Posterior cingulate gyrus (tissue), 11 donors: ENCODE results near the gene SLC26A4.

Experiments
- DNase-seq, 10 donors: peaks; one replicate each; pipeline versions ENCODE4 v3.0.0 to v3.0.0-alpha.2; 2020 to 2021; ENCODE audit warnings: mixed read lengths in 3 of 10
- intact Hi-C: fragments of 100-400 bp; cut with DNase I; formaldehyde crosslinking; loops from one replicate; pipeline ENCODE4 v1.15.1; 2023

SLC26A4 gene

DNA sequence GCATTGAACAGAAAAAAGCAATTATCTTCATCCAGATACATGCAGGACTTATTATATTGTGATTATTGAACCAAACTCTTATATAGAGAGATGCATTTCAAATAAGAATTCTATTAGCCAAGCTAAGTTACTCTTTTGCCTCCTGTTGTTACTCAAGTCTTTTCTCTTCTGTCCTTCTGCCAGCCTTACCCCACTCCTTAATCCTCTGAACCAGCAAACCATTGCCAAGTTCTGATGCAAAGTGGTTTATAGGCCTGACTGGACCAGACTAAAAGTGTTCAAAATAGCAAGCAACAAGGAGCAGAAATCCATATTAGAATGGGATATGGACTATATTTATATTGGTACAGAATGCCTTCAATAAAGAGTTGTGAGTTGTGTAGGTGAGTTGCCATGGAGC lies 2.2 kb upstream of the SLC26A4 start:
- no peak for DNase-seq
- intact Hi-C loops: no loop called here

DNA sequence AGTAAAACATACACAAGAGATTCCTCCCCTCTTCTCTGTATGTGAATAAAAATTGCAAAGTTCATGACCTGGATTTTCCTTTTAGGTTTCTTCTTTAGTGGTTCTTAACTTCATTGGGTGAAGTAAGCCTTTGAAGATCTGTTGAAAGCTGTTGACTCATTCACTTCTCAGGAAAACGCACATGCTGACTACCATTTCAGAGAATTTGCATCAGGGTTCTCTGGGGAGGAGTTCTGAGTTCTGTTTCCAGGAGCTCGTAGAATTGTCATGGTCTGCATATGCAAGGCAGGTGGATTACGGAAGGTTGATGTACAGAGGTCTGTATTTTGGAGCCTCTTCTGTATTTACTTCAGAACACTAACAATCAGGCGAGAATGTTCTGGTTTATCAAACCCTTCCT lies 962 bp upstream of the SLC26A4 start:
- DNase-seq: no peak
- intact Hi-C loops: no loop called here

DNA sequence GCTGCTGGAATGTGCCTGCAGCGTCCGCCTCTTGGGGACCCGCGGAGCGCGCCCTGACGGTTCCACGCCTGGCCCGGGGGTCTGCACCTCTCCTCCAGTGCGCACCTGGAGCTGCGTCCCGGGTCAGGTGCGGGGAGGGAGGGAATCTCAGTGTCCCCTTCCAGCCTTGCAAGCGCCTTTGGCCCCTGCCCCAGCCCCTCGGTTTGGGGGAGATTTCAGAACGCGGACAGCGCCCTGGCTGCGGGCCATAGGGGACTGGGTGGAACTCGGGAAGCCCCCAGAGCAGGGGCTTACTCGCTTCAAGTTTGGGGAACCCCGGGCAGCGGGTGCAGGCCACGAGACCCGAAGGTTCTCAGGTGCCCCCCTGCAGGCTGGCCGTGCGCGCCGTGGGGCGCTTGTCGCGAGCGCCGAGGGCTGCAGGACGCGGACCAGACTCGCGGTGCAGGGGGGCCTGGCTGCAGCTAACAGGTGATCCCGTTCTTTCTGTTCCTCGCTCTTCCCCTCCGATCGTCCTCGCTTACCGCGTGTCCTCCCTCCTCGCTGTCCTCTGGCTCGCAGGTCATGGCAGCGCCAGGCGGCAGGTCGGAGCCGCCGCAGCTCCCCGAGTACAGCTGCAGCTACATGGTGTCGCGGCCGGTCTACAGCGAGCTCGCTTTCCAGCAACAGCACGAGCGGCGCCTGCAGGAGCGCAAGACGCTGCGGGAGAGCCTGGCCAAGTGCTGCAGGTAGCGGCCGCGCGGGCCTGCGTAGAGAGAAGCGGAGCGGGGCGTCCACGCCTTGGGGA lies 645 bp downstream of the SLC26A4 start:
- intact Hi-C loops: no loop called here
- DNase-seq: peak in 7 of 10 donors; percentile 27 to 94 (median 64)

DNA sequence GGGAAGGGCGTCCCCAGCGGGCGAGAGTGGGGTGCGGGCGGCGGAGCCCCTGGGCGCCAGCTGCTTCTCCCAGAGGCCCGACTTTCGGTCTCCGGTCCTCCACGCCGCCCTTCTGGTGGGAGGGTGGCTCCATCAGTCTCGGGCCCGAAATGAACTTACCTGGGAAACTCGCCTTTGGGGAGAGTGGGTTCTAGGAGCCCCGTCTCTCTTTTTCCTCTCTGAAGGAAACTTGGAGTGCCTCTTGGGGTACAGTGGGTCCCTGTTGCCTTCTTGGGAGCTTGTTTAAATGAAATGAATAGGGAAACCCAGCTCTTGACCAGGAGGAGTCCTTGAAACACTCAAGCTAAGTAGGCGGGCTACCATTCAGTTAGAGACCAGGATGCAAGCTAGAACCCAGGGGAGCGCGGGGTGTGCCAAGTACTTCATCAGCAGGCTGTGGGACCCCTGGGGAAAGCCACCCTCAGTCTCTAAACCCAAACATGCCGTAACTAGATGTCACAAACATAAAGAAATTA lies 1.3 kb downstream of the SLC26A4 start:
- intact Hi-C loops: no loop called here

DNA sequence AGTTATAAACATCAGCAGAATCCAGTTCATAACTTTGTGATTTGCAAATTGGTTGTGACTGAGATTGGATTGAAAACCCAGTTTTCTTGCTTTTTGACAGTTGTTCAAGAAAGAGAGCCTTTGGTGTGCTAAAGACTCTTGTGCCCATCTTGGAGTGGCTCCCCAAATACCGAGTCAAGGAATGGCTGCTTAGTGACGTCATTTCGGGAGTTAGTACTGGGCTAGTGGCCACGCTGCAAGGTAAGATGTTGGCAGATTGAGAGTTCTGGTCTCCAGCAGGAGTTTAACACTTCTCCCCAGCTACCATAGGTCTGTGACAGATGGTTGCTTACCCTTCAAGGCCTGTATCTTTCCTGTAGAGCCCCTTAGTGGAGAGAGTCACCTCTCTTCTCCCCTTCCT lies 2.6 kb downstream of the SLC26A4 start:
- intact Hi-C loops: no loop called here
- DNase-seq: no peak

More for the DNA sequence above, 1.3 kb downstream of the SLC26A4 start:
- DNase-seq: peak in 2 of 10 donors; percentile 26 to 54

DNA sequence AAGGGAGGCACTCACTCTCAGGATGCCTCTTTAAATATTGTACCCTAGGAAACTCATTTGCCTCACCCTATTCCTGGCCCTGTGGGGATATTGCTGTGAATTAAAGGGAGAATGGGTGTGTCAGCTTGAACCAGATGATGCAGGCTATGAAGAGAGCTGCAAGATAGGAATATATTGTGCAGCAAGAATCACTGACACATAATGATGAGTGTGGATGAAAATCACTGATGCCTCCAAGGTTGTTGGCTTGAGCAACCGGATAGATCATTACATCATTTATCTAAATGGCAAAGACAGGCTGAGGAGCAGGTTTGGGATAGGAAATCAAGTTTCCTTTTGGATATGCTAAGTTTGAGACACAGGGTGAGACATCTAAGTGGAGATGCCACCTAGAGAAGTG lies 6.2 kb downstream of the SLC26A4 start:
- DNase-seq: no peak
- intact Hi-C loops: no loop called here

DNA sequence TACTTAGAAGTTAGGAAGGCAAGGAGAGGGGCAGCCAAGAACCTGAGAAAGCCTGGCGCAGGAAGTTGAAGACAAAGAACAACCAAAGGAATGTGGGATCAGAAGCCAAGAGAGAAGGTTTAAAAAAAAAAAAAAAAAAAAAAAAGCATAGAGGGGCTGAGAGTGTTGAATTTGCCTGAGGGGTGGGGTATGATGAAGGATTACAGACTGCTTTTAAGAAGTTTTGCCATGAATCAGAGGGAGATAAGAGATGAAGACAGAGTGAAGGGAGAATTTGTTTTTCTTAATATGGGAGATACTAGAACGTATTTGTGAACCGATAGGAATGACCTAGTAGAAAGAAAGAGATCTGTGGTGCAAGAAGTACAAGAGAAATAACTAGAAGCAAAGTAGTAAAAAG lies 6.7 kb downstream of the SLC26A4 start:
- no peak for DNase-seq
- intact Hi-C loops: no loop called here

DNA sequence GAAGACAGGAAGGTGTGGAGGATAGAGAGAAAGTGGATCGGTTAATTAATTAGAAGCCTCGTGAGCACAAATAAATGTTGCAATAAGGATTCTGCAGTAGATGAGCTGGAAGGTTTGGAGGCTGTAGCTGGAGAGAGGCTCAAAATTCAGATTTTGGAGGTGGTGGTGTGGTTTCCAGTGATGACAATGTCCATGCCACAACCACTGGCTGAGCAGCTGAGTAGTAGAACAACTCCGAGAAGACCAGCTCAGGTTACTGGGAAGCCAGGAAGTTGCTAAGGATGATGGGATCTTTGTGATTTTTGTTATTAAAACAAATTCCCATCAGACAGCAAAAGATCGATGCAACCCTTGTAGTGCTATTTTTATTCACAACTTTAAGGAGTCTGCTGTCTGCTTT lies 7.7 kb downstream of the SLC26A4 start:
- DNase-seq: no peak
- intact Hi-C loops: no loop called here

DNA sequence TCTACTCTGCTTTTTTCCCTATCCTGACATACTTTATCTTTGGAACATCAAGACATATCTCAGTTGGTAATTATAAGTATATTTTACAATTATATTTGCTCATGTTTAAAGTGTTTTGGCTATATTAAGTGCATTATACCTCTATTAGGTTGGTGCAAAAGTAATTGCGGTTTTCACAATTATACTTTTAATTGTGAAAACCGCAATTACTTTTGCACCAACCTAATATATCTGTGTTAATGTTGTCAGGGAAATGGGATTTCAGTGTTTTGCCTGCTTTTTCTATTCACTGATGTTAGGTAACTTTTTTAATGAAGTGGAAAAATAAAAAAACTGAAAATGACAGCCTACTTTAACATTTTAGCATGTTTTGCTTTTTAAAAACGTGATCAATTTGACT lies 11.6 kb downstream of the SLC26A4 start:
- intact Hi-C loops: no loop called here
- no peak for DNase-seq

DNA sequence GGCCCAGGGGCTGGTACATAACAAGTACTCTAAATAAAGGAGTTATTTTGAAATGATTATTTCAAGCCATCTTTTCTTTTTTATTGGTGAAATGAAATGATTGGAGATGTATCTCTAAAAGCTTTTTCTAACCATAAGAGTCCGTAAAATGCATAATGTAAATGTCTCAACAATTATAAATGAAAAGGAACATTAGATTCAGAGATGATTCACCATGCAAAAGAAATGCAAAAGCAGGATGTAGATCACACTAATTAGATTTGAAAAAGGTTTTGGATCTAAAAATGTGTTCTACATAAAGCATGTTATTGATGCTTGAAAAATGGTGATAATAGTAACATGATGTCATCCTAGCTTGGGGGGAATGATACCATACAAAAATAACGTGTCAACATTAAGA lies 15.6 kb downstream of the SLC26A4 start:
- DNase-seq: no peak
- intact Hi-C loops: no loop called here

DNA sequence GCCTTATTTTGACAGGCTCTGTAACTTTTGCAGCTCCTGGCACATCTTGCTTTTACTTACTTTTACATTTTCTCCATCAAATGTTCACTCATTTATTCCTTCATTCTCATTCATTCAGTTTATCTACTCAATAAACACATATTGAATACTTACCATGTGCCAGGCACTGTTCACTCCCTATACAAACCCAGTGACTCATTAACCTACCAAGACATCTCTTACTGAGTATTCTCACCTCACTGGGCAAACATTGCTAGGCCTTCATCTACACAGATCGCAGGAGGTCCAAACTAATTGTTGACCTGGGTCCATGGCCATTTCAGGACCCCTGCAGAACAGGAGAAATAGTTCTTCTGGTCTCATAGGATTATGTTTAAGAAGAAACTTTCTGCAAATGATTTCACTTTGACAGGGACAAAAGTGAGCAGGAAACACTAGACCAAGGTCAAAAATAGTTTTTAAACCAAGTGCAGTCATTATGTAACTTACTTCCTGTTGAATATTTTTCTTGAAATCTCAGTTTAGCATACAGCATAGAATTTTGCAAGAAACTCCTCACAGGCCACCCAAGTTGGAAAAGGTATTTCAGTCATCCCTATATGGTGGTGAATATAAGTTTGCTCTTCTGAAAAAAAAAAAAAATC lies 17.6 kb downstream of the SLC26A4 start:
- intact Hi-C loops: no loop called here
- DNase-seq: no peak

DNA sequence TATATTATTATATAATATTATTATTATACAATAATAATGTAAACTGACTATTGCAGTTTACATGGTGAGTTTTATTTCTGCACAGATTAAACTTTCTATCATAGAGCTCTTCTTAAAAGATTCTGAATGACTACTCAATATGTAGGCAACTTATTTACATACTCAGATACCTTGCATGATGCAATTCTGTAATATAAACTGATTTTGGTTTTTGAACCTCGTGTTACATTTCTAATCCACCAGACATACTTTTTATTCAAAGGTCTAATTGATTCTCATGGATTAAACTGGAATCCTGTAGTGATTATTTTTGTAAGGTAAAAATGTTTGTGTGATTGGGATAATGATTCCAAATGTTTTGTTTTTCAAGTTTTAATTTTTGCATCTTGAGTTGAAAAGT lies 19.9 kb downstream of the SLC26A4 start:
- intact Hi-C loops: no loop called here
- DNase-seq: no peak

DNA sequence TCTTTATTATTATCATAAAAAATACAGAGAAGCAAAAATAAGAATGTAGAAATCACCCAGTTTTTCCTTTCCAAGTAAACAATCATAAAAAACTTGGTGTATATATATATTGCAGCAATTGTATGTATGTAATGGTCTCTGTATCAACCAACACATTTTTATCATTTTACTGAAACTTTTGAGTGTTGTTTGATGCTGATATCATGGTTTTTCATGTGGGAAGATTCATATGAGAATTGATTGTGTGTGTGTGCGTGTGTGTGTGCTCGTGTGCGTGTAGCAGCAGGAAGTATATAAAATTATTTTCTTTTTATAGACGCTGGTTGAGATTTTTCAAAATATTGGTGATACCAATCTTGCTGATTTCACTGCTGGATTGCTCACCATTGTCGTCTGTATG lies 22.3 kb downstream of the SLC26A4 start:
- DNase-seq: no peak
- intact Hi-C loops: no loop called here

DNA sequence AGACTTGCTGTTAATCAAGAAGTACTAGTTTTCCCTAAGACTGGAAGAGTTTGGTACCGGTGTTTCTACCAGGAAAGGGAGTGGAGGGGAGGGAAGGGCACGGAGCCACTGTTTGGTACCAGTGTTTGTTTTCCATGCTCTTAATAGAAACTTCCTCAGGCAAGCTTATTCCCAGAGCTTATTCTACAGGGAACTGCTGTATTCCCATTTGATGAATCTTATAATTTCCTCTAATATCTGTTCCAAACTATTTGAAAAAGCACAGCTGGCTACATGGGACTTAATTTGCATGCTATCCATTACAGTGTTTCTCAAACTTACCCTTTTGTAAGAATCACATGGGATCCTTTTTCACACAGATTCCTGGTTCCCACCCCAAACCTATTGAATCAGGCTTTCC lies 23.7 kb downstream of the SLC26A4 start:
- intact Hi-C loops: no loop called here
- no peak for DNase-seq

DNA sequence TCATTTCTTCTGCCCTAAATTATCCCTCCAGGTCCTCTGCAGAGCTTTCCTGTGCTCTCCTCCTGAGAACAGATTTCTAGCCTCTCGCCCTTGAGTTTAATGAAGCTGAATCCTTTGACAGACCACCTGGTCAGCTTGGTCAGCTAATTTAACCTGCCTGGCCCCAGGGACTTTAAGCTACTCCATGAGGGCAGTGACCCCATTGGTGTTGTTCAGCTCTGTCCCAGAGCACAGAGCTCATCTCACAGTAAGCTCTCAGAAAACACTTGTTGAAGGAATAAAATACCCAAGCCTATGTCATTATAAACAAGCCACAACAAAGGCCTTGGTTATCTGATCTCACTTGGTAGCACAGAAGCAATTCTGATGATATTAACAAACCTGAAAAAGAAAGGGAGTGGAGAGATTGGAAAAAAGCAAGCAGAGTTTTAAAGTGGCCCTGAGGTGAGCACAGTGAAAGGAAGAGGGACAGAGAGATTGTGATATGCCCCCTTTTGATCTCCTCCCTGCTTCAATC lies 24.4 kb downstream of the SLC26A4 start:
- intact Hi-C loops: no loop called here
- DNase-seq: no peak

DNA sequence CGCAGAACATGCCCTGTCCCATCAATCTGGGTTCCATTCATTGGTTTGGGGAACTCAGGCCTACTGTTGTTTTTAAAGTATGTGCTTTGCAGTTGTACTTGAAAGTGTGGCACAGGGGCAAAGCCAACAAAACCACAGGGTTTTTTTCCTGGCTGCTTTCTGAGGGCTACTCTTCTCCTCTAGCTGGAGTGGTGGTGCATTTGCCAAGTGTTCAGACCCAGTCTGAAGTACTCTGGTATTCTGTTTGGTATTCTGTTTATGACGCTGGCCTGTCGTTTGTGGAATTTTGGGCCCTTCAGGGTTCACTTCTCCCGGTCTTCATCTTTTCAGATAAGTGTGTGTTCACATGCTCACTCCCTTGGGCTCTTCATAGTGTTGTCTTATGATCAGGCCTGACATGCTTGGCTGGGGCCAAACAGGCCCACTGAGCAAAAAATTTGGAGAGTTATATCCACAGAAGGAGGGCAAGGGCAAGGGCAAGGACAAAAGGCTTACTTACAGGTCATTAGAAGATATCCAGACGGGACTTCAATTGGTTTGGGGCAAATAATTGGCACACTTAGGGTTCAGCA lies 26.3 kb downstream of the SLC26A4 start:
- DNase-seq: no peak
- intact Hi-C loops: no loop called here

DNA sequence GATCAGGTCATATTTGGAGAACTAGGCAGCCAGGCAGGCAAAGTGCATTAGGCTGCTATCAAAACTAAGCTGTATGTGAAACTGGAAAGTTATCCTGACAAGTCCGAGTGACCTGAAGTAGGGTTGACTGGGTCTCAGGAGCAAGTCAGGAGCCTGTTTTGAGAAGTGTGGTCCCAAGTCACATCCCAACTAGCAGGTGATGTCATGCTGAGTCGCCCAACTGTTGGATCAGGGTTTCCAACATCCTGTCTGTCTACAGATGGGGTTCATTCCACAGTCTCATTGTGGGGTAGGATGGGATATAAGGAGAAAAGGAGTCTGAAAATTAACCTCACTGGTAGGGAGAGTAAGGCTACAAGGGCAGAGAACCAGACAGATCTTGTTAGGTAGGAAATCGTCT lies 27.0 kb downstream of the SLC26A4 start:
- intact Hi-C loops: no loop called here
- no peak for DNase-seq

DNA sequence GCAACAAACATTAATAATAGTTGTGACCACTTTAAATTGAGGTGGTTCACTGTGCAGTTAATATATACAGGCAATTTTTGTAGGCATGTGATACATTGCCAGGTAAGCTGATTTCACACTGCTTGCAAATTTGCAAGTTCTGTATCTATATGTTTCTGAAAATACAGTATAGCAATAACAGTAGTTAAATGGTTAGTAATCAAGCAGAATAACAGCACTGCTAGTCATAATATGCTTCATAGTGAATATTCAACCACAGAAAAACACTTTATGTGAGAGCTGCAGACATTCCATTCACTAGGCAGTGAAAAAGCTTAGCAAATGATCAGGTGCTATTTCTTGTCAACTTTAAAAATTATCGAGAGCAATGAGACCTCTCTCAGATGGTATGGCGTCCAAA lies 28.9 kb downstream of the SLC26A4 start:
- DNase-seq: no peak
- intact Hi-C loops: no loop called here

DNA sequence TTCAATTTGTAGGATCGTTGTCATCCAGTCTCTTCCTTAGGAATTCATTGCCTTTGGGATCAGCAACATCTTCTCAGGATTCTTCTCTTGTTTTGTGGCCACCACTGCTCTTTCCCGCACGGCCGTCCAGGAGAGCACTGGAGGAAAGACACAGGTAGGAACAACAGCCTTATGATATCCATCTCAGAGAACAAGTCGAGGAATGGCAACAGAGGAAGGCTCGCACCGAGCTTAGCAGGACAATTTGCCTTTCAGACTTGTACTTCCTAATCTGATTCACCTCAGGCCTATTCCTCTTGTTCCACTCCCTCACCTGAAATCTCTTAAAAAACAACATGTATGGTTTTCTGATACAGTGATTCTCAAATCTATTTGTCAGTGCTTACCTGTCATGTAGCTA lies 29.5 kb downstream of the SLC26A4 start:
- intact Hi-C loops: no loop called here

DNA sequence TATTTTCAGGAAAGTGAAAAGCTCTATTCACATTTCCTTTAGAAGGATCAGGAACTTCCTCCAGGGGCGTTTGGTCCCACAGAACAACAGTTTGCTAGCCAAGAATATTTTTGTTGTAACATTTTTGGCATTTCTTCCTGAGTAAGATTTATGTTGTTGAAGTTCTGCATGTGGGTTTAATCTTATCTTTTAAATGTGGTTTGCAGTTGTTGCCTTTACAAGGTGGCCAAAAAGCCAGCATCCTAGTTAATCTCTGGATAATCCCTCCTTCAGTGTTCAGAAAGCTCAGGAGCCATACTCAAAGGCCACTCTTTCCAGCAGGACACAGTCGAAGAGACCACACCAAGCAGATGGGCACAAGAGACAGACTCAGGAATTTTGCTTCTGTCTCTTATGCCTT lies 30.0 kb downstream of the SLC26A4 start:
- intact Hi-C loops: no loop called here
- no peak for DNase-seq

More for the DNA sequence above, 29.5 kb downstream of the SLC26A4 start:
- no peak for DNase-seq

DNA sequence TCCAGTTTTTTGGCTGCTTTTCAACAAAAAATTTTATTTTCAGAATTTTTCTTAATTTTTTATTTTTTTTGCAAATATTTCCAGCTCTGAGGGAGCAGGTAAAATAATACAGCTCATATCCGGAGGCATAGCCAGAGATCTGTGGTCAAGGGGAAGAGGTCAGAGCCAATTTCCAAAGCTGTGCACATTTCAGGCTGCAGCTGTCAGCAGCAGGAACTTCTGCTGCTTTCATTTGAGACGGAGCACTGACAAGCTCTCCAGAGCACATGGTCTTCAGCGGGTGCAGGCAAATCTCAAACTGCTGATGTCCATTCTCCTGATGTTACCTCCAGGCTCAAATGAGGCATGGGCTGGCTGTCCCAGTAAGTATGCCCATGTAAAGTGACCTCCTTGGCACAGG lies 31.1 kb downstream of the SLC26A4 start:
- intact Hi-C loops: no loop called here
- DNase-seq: no peak

DNA sequence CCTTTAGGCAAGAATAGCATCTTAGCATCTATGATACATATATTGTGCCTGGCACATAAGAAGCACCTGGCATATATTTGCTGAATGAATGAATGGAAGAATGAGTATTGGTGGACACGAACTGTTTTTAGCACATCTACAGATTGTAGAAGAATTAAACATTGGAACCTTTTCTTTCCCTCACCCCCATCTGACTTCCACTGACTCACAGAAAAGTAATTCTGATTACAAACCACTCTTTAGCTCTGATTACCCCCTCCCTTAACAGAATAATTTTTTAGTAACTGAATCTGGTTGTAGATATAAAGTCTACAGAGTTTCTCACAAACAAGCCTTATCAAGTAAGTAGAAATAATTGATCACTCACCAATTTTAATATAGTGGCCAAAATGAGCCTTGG lies 31.9 kb downstream of the SLC26A4 start:
- intact Hi-C loops: no loop called here
- no peak for DNase-seq
